GM18951 (cell line): ENCODE results near the gene GALNTL6.
"Not testable (repeated sequence)": the region's sequence is repeated elsewhere in the genome, so short reads cannot be mapped to it uniquely, and the experiment has no call there.

ENCODE experiments used
- POLR2A ChIP-seq: IDR thresholded peaks from 4 replicates; pipeline ENCODE4 v1.6.1; 2011; ENCODE audit warnings: mild to moderate bottlenecking; ENCODE audit not compliant: insufficient read length, insufficient read depth; ENCODE audit errors: extremely low read depth
- in situ Hi-C: fragments of 300-500 bp; cut with MboI; formaldehyde crosslinking; loops from one replicate; pipeline ENCODE4 v1.12.0; 2022; ENCODE audit warnings: low sequenced_read_pairs, mixed read lengths, inconsistent platforms; ENCODE audit not compliant: unreplicated experiment

The GALNTL6 gene

GRCh38 chr4:172957216-172957615 is 1144.0 kb downstream of the GALNTL6 start:
- in situ Hi-C loops = no loop called here
- no peak for TF ChIP-seq POLR2A

GRCh38 chr4:172962564-172963353 is 1149.6 kb downstream of the GALNTL6 start:
- in situ Hi-C loops = no loop called here
- no peak for TF ChIP-seq POLR2A

GRCh38 chr4:172963498-172964294 is 1150.5 kb downstream of the GALNTL6 start:
- in situ Hi-C loops = no loop called here
- TF ChIP-seq POLR2A = no peak

GRCh38 chr4:172970189-172970588 is 1157.0 kb downstream of the GALNTL6 start:
- in situ Hi-C loops = not testable (repeated sequence)

- in situ Hi-C loops = no loop called here
- no peak for TF ChIP-seq POLR2A
These were observed 1161.4 kb downstream of the GALNTL6 start for GRCh38 chr4:172974586-172974985.

- no peak for TF ChIP-seq POLR2A
- in situ Hi-C loops = no loop called here
These were observed 1162.5 kb downstream of the GALNTL6 start for GRCh38 chr4:172975651-172976229.

GRCh38 chr4:172977491-172978041 is 1164.4 kb downstream of the GALNTL6 start:
- in situ Hi-C loops = not testable (repeated sequence)

GRCh38 chr4:172978848-172979247 is 1165.6 kb downstream of the GALNTL6 start:
- TF ChIP-seq POLR2A = no peak

GRCh38 chr4:172979332-172979731 is 1166.1 kb downstream of the GALNTL6 start:
- in situ Hi-C loops = no loop called here
- no peak for TF ChIP-seq POLR2A

More at GRCh38 chr4:172978848-172979247, 1165.6 kb downstream of the GALNTL6 start:
- in situ Hi-C loops = no loop called here

- in situ Hi-C loops = no loop called here
- TF ChIP-seq POLR2A = no peak
These were observed 1167.0 kb downstream of the GALNTL6 start for GRCh38 chr4:172980219-172980618.

- no peak for TF ChIP-seq POLR2A
- in situ Hi-C loops = no loop called here
These were observed 1169.0 kb downstream of the GALNTL6 start for GRCh38 chr4:172982151-172982590.

GRCh38 chr4:172983014-172983413 is 1169.8 kb downstream of the GALNTL6 start:
- no peak for TF ChIP-seq POLR2A
- in situ Hi-C loops = no loop called here

GRCh38 chr4:172983631-172984030 is 1170.4 kb downstream of the GALNTL6 start:
- in situ Hi-C loops = no loop called here
- TF ChIP-seq POLR2A = no peak

GRCh38 chr4:172985552-172985951 is 1172.3 kb downstream of the GALNTL6 start:
- TF ChIP-seq POLR2A = no peak
- in situ Hi-C loops = no loop called here

- in situ Hi-C loops = no loop called here
- TF ChIP-seq POLR2A = no peak
These were observed 1172.9 kb downstream of the GALNTL6 start for GRCh38 chr4:172986114-172986513.
